ENCODE measurements around the gene ZNF512B. TPM values are rescaled to one million over a fixed set of nuclear protein-coding genes. Genes with fewer than 3 reads are reported as not detected.

ZNF512B gene
- total RNA-seq, 1 donor from 2014 or later: 8.9 TPM

DNA sequence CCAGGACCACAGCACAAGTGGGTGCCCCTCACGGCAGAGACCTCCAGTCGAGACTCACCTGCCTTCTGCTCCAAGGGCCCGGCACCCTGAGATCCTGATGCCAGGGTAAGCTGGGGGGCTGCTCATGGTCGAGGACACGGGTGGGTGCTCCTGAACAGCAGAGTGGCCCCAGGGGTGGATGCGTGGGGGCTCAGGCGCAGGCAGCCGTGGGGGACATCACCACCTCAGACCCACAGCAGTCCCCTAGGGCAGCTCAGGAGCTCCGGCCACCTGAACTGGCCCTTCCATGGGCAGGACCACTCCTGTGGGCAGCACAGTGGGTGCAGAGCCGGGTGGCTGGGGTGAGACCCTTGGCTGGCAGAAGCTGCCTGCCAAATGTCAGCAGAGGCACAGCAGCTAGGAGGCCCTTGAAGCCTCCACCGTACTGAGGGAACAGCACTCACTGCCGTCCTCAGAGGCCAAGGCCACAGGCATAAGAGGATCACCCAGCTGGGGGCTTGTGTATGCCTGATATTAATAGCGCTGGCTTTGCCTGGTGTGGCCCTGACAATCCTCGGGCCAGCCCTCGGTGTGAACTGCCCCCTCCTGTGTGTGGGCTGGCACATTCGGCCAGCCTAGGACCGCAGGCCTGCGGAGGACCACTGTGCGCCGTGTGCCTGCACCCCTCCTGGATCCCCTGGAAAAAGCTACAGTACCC is 18.9 kb downstream of the ZNF512B start:
- no peak for DNase-seq (ENCODE audit: low spot score)

DNA sequence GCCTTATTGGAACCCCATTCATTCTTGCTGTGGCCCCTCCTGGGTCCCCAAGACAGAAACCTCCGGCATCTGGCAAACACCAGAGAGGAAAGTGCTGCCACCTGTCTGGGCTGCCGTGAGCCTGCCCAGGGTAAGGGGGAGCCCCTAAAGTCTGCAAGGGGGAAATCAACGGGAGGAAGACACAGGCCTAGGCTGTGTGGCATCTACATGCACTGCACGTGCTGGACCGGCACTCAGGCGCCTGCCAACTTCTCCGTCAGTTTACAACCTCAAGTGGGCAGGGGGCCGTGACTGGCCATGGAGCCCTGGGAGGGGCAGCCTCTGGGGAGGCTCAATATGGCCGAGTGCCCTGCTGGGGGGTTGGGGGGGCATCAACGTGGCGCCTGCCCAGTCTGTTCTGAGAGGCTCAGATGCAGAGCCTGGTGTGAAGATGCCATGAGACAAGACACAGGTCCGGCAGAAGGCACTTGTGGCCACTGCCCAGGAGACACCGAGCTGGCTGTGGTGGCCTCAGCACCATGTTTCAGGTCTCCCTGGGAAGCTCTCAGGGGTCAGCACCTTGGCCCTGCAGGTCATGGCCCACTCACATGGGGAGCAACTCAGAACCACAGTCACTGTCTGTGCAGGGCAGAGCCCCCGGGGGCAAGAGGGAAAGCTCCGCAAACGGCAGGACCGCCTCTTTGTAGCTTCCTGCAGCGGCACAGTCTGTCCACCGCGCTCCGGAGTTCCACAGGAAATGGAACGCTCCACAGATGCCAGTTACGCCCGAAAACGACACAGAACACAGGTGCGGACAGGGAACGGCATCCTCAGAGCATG is 21.9 kb downstream of the ZNF512B start:
- DNase-seq (ENCODE audit: low spot score): no peak

DNA sequence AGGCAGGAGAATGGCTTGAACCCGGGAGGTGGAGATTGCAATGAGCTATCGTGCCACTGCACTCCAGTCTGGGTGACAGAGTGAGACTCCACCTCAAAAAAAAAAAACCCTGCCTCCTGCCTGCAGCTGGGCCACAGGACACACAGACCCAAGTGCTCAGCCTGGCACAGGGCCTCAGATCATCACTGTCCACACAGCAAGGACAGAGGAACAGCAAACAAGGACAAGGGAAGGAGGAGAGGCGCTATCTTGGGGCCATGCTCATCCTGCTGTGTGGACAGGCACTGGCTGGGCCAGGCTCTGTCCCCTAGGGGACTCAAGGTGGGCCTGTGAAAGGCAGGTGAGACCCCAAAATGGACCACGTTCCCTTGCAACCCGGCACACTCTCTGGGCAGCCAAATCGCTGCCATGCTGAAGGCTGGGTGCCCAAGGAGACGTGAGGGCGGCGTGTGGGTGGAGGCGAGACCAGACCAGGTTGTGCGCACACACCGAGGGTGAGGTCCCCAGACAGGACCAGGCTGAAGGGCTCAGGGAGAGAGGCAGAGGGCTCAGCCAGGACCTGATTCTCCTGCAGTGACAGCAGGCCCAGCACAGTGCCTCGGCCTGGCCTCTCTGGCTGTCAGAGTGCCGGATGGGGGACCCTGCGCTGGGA is 22.6 kb downstream of the ZNF512B start:
- DNase-seq (ENCODE audit: low spot score): no peak

DNA sequence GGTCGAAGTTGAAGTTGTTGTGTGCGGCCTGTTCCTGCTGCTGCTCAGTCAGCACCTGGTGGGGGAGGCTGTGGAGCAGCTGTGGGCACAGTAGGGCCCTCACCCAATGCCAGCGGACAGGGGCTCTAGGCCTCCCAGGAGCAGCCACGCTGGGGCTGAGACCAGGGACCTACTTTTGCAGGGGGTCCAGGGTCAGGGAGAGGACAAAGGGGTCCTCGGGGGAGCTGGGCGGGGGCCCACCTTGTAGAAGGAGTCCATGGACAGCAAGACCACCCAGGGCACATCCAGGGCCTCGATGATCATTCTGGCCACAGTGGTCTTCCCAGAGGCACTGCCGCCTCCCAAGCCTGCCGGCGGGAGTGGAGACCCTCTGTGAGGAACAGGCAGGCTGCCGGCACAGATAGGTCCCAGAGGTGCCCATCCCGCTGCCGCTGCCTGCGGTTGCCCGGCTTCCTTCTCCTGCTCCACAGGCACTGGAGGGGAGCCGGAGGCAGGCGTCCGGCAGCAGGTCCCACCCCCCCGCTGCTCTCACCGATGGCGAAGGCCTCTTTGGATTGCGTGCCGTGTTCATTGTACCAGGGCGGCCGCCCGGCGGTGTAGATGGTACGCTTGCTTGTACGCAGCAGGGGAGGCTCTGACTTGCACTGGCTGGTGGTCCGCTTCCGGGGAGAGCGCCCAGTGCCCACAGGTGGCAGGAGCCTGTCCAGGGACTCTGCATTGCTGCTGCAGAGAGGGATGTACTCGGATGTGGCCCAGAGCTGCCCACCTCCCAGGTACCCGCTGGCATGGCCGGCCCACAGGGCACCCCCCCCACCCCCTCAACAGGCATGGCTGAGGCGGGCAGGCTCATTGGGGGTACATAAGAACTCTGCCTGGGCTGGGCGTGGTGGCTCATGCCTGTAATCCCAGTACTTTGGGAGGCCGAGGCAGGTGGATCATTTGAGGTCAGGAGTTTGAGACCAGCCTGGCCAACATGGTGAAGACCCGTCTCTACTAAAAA is 23.5 kb downstream of the ZNF512B start:
- no peak for DNase-seq (ENCODE audit: low spot score)

DNA sequence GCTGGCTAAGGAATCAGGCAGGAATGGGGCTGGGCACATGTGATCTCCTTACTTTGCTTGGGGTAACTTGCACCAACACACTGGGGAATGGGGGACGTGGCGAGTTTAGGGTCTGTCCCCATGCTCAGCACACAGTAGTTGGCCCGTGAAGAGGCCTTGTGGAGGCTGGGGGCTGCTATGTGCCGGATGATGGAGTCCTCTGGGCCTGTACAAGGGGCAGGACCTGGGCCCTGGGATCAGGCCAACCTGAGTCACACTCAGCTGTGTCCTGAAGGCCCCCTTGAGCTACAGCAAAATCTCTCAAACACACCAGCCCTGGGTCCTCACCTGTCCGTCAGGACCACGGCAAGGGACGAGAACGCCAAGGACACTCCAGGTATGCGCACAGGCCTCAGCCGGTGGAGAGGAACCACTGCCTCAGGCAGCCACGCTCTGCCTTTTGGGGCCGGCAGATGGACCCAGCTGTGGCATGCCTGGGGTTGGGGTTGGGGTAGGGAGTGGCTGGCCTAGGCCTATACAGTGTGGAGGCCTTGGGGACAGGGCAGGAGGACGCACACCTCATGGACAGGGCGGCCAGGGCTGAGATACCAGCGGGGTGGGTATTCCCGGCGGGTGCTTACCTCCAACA is 24.6 kb downstream of the ZNF512B start:
- no peak for DNase-seq (ENCODE audit: low spot score)

DNA sequence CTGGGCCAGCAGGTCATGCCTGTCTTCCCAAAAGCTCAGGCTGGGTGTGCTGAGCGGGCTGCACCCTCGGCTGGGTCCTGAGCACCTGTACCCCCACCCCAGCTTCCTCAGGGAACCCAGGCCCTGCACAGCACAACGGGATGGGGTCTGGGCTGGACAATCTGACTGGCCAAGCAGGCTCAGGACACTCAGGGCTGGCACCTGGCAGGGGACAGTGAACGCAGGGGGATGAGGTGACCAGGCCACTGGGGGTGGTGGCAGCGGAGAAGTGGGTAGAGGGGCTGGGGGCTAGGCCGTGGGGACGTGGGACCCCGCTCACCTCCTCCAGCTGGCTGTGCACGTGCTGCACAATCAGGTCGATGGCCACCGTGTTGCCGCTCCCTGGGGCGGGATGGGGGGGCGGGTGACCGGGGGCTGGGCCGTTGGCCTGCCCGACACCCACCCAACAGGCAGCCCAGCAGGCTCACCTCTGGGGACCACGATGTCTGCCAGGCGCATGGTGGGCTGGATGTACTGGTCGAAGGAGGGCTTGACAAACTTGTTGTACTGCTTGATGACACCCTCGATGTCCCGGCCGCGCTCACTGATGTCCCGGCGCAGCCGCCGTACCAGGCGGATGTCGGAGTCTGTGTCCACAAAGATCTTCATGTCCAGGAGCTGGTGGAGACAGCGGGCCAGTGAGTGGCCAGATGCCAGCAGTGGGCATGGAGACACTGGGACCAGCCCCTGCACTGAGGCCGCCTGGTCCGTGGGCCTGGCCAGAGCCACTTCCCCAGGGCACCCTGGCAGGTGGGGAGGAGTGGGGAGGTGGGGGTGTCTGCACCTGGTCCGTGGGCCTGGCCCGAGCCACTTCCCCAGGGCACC is 25.4 kb downstream of the ZNF512B start:
- no peak for DNase-seq (ENCODE audit: low spot score)

DNA sequence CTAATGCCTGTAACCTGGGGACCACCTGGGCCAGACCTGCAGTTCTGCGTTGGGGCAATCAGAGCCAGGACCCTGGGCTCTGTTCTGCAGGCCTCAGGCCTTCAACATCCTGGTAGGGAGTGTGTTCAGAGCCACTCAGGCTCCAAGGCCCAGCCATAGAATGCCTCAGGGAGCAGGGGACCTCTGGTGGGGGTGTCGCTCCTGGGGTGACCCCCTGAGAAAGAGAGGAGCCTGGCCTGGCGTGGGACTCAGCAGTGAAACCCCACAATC is 26.0 kb downstream of the ZNF512B start:
- DNase-seq (ENCODE audit: low spot score): no peak

DNA sequence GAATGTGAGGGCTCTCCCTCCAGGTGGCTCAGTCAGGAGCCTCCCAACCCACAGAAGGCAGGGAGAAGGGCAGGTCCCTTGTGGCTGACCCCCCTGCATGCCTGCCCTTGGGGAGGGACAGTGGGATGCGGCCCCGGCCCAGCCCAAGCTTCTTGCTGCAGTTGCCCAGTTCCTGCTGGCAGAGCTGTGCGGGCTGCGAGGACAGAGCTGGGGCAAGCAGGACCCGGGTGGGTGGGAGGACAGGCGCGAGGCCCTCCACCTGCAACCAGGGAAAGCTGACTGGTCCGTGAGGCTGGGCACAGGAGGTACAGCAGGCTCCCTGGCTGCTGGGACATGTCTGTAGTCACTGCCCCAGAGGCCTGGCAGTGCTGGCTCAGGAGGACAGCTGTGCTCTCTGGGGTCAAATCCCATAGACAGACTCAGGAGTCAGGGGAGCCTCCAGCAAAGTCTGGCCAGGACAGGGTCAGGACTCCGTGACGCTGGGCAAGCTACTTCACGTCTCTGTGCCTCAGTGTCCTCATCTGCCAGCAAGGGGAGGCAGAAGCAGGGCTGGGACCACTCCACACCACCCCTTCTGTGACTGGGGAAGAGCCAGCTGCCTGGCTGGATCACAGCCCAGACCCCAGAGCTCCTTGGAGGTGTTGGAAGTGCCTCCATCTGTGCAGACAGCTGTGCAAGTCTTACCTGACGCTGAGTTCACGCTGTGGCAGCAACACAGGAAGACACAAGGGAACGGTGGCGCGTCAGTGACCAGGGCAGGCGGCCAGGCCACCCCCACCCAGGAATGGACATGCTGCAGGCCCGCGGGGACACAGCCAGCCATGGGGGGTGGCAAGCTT is 26.5 kb downstream of the ZNF512B start:
- no peak for DNase-seq (ENCODE audit: low spot score)

DNA sequence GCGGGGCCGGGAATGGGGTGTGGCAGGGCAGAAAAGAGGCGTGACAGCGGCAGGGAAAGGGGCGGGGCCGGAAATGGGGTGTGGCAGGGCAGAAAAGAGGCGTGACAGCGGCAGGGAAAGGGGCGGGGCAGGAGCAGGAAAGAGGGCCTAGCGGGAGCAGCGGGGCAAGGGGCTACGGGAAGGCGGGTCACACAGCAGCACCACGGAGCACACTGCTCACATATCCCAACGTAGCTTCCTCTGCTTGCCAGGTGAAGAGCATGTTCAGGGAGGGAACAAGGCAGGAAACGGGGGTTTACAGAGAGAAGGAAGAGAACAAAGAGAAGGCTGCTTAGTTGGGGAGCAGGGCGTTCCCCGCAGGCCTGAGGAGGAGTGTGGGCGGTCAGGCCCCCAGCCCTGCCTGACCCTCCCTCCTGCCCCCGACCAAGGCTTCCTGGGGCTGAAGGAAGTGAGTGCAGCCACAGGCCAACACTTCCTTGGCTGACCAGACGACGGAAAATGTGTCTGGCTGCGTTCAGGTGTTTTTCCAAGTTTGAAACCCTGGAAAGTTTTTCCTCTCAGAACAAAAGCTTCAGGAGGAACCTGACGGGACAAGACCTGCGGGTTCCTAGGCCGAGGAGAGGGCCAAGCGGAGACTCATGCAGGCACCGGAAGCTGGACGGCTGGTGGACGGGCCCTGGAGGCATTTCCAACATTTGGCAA is 27.3 kb downstream of the ZNF512B start:
- no peak for DNase-seq (ENCODE audit: low spot score)

DNA sequence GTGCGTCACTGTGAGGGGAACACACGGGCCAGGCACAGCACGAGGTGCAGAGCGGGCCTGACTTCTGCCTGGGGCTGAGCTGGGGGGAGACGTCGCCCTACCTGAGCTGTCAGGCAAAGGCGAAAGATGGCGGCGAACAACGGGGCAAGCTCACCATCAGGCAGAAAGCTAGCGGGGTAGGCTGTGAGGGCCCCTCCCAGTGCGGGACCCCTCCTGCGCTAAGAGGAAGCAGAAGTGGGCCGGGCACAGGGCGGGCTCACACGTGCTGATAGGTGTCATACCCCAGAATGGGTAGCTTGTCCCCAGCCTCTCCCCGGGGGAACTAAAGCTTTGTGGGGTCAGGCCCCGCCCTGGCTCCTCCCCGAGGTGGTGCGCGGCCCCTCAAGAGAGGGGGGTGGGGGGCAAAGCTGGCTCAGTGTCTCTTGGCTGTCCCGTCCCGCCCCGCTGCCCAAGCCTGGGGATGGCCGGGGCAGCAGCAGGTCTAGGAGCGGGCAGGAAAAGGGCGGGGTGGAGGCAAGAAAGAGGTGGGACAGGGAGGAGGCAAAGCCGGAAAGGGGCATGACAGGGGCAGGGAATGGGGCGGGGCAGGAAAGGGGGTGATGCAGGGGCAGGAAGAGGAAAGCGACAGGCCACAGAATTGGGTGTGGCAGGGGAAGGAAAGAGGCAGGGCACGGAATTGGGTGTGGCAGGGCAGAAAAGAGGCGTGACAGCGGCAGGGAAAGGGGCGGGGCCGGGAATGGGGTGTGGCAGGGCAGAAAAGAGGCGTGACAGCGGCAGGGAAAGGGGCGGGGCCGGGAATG is 28.2 kb downstream of the ZNF512B start:
- DNase-seq (ENCODE audit: low spot score): no peak

DNA sequence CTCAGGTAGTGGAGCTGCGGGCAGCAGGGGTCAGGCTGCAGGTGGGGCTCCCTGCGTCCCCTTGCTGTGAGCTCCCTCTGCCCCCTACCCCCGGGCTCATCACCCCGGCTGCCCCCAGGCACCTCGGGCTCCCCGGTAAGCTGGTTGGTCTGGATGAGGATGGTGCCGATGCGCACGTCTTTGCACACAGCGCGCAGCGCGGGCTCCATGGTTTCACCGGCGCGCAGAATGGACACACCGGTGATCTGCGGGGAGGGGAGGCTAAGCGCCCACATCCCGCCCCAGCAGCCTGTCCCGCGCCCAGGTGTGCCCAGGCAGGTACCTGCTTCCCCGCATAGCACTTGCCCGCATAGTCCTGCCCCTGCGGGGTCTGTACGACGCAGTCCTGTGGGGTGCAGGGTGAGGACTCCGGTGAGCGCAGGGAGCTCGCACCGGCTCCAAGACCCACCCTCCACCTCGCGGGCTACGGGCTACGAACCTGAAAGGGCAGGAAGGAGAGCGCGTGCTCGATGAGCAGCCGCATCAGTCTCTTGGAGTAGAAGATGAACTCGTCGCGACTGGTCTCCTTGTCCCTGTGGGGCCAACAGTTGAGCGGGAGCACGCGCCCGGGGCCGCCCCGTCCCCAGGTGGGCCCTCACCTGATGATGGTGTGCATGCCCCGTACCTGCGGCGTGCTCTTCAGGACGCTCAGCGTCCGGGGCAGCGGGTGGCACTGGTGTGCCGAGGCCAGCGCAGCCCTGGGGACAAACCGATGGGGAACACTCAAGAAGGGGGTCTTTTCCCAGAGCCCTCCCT is 29.1 kb downstream of the ZNF512B start:
- no peak for DNase-seq (ENCODE audit: low spot score)

DNA sequence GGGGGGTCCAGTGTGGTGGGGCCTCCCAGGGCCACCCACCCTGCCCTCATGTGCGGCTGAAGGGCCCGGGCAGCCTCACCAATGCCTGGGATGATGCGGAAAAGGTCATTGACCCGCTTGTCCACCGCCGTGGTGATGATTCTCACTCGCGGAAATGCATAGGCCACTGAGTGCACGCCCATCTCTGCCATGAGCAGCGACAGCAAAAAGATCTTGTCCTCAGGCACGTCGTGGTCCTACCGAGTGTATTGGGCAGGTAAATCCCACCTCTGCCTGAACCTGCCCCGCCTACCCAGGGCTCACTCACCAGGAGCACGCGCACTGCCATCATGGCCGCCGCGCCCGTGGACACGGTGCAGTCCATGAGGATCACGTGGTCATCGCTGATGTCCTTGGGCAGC is 29.7 kb downstream of the ZNF512B start:
- DNase-seq (ENCODE audit: low spot score): no peak

DNA sequence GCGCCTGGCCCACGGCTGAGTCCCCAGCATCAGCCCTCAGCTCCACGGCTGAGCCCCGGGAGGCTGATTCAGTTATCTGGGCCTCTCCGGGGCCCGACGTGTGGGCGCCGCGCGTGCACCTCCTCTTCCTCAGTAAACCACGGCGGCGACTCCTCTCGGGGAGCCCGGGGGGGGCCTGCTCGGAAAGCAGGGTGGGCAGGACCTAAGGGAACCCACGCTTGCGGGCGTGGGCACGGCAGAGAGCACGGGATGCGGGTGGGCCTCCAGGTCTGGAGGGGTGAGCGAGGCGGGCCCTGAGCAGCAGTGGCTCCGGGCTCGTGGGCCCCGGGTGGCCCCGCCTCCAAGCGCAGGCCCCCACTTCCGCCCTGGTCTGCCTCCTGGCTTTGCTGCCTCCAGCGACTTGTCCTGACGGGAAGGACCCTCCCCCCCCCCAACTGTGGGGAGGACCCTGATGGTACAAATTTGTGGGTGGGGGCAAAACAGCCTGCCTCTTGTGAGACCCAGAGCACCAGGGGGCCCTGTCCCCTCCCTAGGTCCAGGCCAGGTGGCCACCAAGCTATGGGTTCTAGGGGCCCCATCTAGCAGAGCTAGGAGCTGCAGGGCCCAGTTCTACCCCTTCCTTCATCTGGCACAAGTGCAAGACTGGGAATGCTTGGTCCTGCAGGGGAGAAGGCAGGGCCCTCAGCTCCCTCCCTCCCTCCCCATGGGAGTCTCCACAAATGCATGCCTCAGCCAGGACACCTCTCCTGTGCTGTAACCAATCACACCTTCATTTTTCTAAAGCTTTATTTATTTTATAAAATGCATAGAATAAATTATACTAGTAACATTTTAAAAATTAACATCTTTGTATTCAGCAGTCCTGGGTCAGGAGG is 30.4 kb downstream of the ZNF512B start:
- DNase-seq (ENCODE audit: low spot score): no peak

DNA sequence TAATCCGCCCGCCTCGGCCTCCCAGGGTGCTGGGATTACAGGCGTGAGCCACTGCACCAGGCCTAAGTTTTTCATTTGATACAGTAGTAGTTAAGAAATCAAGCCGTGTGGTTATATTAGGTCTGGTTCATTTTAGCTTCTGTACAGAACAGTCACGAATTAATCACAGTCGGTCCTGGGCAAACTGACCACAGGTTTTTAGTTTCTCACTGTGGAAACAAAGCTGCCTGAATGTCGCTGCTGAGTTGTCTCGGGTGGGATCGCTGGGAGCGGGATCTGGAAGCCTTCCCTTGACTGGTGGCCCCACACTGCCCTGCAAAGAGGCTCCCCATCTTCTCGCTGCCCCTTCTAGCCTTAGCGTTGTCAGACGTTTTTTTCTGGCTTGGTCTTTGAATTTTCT is 32.1 kb downstream of the ZNF512B start:
- no peak for DNase-seq (ENCODE audit: low spot score)

DNA sequence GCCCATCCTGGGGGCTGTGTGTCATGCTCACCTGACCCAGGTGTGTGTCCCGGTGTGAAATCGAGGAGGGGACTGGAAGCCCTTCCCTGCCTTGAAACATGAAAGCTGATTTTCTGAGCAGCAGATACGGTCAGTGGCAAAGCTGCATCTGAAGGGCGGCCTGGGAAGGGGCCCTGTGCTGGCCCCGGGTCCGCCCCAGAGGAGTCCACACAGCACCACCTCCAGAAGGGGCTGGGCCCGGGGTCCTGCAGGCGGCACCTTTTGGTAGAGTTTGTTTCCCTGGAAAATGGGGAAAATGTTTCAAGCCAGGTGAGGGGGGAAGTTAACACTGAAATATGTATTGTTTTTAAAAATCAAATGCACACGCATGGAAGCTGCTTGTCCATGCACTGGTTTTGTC is 34.3 kb downstream of the ZNF512B start:
- DNase-seq (ENCODE audit: low spot score): no peak

All from umbilical cord (tissue), 2 donors.